Motor neuron (in vitro differentiated cells): Measurements from ENCODE around the gene MAST4. TPM values are rescaled to one million over a fixed set of nuclear protein-coding genes. Genes with fewer than 3 reads are reported as not detected.

Experiments used
- ATAC-seq, 8 experiments: fragments of 200-7000 bp; cut with Tn5 transposase; replicated peaks in 6 of 8; 2 replicates each; pipeline ENCODE4 v1.8.0; 2021; ENCODE audit warnings: mild to moderate bottlenecking in 8 of 8, moderate library complexity in 8 of 8
- H3K27ac ChIP-seq, 2 donors: fragments of 250-450 bp; sonication (Bioruptor Pico); 2 replicates each; pipeline ENCODE4 v1.9.0; 2021; ENCODE audit warnings: antibody characterized with exemption in 2 of 2, mild to moderate bottlenecking in 2 of 2, moderate library complexity in 1 of 2
- H3K4me1 ChIP-seq, 2 donors: fragments of 250-450 bp; sonication (Bioruptor Pico); replicated peaks in 1 of 2; 2 replicates each; pipeline ENCODE4 v1.6.1; 2021; ENCODE audit warnings: antibody characterized with exemption in 2 of 2, mild to moderate bottlenecking in 2 of 2, moderate library complexity in 1 of 2
- H3K4me3 ChIP-seq, 5 donors: fragments of 250-450 bp; sonication (Bioruptor Pico); 2 replicates each; pipeline ENCODE4 v1.9.0; 2021; ENCODE audit warnings: antibody characterized with exemption in 5 of 5, mild to moderate bottlenecking in 5 of 5, moderate library complexity in 4 of 5
- WGBS, 10 experiments: fragments of 450-650 bp; shearing (Covaris generic); methylation state at CpG; one replicate each; pipeline ENCODE4 v1.0.0; 2022; 5-methylcytosine and 5-hydroxymethylcytosine counted together
- in situ Hi-C, 9 experiments: fragments of 400-800 bp; cut with MboI; loops; one replicate each; pipeline ENCODE4 v1.15.0; 2021; ENCODE audit warnings: low sequenced_read_pairs in 9 of 9, low pct_unique_long_range_greater_than_20kb in 2 of 9; ENCODE audit not compliant: unreplicated experiment in 9 of 9
- total RNA-seq, 8 experiments: library from RNA; unstranded; fragments of 300-600 nt; gene quantifications; 2 replicates each; pipeline versions ENCODE4 v1.2.3 to v1.2.4, GENCODE V29; 2022

MAST4 gene
- total RNA-seq, 8 experiments from 2014 or later, result 4.3 to 26.1 (median 12.9) TPM

- Histone ChIP-seq H3K4me1 (peaks cover 0 to 10% of the 10 kb centered on the region in 2 donors), H3K4me3 (no peak overlapping the region), H3K27ac (no peak overlapping the region)
- in situ Hi-C loops, result loop anchor here in 2 of 9 experiments (25.0 kb wide), 2 partner anchors 162 to 337 kb away; no protein-coding TSS in a partner anchor
- ATAC-seq, result no peak
- WGBS, 10 experiments, result 71 to 95% (median 91%) methylated on average over 6 to 14 of the region's 14 CpGs
Measured at GRCh38 chr5:67149057-67149950, 553.1 kb downstream of the MAST4 start.

DNA sequence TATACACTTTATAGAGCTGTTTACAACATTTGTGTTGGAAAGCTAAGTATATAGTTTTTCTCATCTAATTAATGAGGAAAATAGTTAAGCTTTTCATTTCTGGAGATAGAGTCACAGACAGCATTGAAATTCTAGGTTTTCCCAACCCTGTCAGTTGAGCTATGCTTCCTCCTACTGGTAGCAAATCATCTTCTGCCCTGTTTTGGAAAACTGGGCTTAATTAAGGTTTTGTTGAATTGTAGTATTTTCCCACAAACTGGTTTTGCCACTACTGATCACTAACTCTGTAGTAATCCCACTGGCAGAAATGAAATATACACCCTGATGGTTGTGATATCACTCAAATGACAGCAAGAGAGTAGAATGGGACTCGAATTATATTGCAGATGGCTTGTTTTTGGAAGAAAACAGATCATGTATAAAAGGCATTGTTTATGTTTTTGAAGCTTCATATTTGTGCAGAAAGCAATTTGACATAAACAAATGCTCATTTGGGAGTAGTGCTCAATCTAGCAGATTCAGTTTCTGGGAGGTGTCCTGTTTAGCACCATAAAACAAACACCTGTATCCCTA is 553.8 kb downstream of the MAST4 start:
- ATAC-seq, result peak in 2 of 8 experiments; percentile 28 to 55
- in situ Hi-C loops, result loop anchor here in 3 of 9 experiments (10.0 to 25.0 kb wide), 3 partner anchors 55 to 338 kb away; no protein-coding TSS in a partner anchor
- Histone ChIP-seq H3K4me3 (no peak overlapping the region), H3K27ac (no peak overlapping the region), H3K4me1 (peaks cover 0 to 10% of the 10 kb centered on the region in 2 donors)
- WGBS, 10 experiments, result 40 to 90% (median 55%) methylated on average over 1 of the region's 1 CpG; no CpG with 5 or more reads in 4 of the 10 experiments

DNA sequence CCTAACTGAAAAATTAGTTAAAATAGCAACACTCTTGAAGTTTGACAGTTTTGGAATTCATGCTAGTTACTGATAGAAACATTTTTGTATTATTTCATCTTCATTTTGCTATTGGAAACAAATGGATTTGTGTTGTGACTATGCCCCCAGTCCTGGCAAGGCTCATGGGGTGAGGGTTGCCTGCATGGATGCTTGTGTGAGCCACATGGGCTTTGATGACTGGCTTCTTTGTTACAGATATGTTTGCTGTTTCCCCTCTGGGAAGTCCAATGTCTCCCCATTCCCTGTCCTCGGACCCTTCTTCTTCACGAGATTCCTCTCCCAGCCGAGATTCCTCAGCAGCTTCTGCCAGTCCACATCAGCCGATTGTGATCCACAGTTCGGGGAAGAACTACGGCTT is 556.2 kb downstream of the MAST4 start:
- ATAC-seq, result no peak
- no peak overlapping the region for H3K4me3 ChIP-seq
- in situ Hi-C loops, result loop anchor here in 2 of 9 experiments (10.0 to 25.0 kb wide), 2 partner anchors 52 to 340 kb away; no protein-coding TSS in a partner anchor
- H3K27ac ChIP-seq, result no peak overlapping the region
- WGBS, 10 experiments, result 78 to 100% (median 91%) methylated on average over 1 to 6 of the region's 6 CpGs; no CpG with 5 or more reads in 2 of the 10 experiments
- H3K4me1 ChIP-seq, result peaks cover 0 to under 1% of the 10 kb centered on the region in 2 donors

GRCh38 chr5:67153292-67153691 is 557.1 kb downstream of the MAST4 start:
- no peaks in the 10 kb centered on the region for H3K4me1 ChIP-seq
- no peak overlapping the region for H3K4me3 ChIP-seq
- ATAC-seq, result no peak
- no peak overlapping the region for H3K27ac ChIP-seq
- in situ Hi-C loops, result loop anchor here in 2 of 9 experiments (10.0 to 25.0 kb wide), 2 partner anchors 52 to 341 kb away; no protein-coding TSS in a partner anchor
- WGBS, 10 experiments, result 79 to 100% (median 95%) methylated on average over 1 to 2 of the region's 2 CpGs

DNA sequence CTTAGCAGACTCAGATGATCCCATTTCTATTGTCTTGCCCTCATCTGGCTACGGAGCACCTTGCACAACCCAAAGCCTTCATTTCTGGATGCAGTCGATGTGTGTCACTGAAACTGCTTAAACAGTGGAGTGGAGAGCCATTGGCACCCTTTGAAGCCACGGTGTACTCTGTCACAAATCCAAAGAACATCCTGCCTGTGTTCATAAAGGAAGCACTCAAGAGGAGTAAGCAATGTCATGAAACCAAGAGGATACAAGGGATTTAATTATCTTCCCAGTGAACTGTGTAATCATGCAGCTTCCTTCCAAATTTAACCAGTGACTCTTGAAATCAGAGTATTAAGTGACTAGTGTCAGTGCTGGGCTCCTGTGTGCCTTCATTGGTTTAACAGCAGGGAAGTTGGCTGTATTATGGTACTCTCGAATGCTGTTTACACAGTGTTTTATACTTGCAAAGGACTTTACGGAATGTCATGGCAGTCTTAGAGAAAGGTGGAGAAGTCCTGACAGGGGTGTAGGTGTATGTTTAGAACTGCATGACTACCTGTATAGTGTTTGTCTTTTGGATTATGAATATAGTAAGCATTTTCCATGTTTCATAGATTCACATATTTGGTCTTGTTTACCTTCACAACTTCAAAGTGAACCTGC is 558.5 kb downstream of the MAST4 start:
- Histone ChIP-seq H3K4me3 (no peak overlapping the region), H3K4me1 (no peaks in the 10 kb centered on the region), H3K27ac (no peak overlapping the region)
- in situ Hi-C loops, result loop anchor here in 2 of 9 experiments (10.0 to 25.0 kb wide), 2 partner anchors 50 to 342 kb away; no protein-coding TSS in a partner anchor
- WGBS, 10 experiments, result 69 to 100% (median 86%) methylated on average over 1 to 5 of the region's 5 CpGs; no CpG with 5 or more reads in 1 of the 10 experiments
- no peak for ATAC-seq

GRCh38 chr5:67156976-67157583 is 560.9 kb downstream of the MAST4 start:
- ATAC-seq, result peak in 1 of 8 experiments; percentile 28
- H3K4me1 ChIP-seq, result no peaks in the 10 kb centered on the region
- H3K27ac ChIP-seq, result no peak overlapping the region
- in situ Hi-C loops, result loop anchor here in 2 of 9 experiments (10.0 to 25.0 kb wide), 2 partner anchors 48 to 345 kb away; no protein-coding TSS in a partner anchor
- 20 to 83% (median 50%) methylated on average over 1 to 5 of the region's 5 CpGs; no CpG with 5 or more reads in 2 of the 10 experiments for WGBS, 10 experiments
- H3K4me3 ChIP-seq, result no peak overlapping the region

GRCh38 chr5:67160272-67160671 is 564.1 kb downstream of the MAST4 start:
- in situ Hi-C loops, result loop anchor here in 2 of 9 experiments (25.0 kb wide), 1 partner anchor 348 kb away; no protein-coding TSS in a partner anchor
- ATAC-seq, result no peak
- no peak overlapping the region for H3K27ac ChIP-seq
- no peaks in the 10 kb centered on the region for H3K4me1 ChIP-seq
- H3K4me3 ChIP-seq, result no peak overlapping the region
- 24 to 96% (median 91%) methylated on average over 2 to 3 of the region's 3 CpGs; no CpG with 5 or more reads in 2 of the 10 experiments for WGBS, 10 experiments

- peak in 4 of 8 experiments; percentile 30 to 93 (median 92) for ATAC-seq
- no peak overlapping the region for H3K4me3 ChIP-seq
- no peaks in the 10 kb centered on the region for H3K4me1 ChIP-seq
- no peak overlapping the region for H3K27ac ChIP-seq
- 0 to 89% (median 31%) methylated on average over 1 to 3 of the region's 3 CpGs for WGBS, 10 experiments
- in situ Hi-C loops, result loop anchor here in 2 of 9 experiments (25.0 kb wide), 1 partner anchor 349 kb away; no protein-coding TSS in a partner anchor
Measured at GRCh38 chr5:67160985-67161384, 564.8 kb downstream of the MAST4 start.

GRCh38 chr5:67161767-67162166 is 565.6 kb downstream of the MAST4 start:
- ATAC-seq, result no peak

DNA sequence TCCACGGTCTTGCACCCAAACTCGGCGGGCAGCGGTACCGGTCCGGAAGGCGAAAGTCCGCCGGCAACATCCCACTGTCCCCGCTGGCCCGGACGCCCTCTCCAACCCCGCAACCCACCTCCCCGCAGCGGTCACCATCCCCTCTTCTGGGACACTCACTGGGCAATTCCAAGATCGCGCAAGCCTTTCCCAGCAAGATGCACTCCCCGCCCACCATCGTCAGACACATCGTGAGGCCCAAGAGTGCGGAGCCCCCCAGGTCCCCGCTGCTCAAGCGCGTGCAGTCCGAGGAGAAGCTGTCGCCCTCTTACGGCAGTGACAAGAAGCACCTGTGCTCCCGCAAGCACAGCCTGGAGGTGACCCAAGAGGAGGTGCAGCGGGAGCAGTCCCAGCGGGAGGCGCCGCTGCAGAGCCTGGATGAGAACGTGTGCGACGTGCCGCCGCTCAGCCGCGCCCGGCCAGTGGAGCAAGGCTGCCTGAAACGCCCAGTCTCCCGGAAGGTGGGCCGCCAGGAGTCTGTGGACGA is 567.1 kb downstream of the MAST4 start:
- Histone ChIP-seq H3K4me3 (no peak overlapping the region), H3K27ac (no peak overlapping the region), H3K4me1 (no peaks in the 10 kb centered on the region)
- ATAC-seq, result no peak
- in situ Hi-C loops, result loop anchor here in 2 of 9 experiments (25.0 kb wide), 1 partner anchor 351 kb away; no protein-coding TSS in a partner anchor
- 92 to 94% (median 93%) methylated on average over 2 to 12 of the region's 44 CpGs; no CpG with 5 or more reads in 7 of the 10 experiments for whole genome bisulfite sequencing, 10 experiments

More at GRCh38 chr5:67161767-67162166, 565.6 kb downstream of the MAST4 start:
- Histone ChIP-seq H3K4me1 (no peaks in the 10 kb centered on the region), H3K27ac (no peak overlapping the region), H3K4me3 (no peak overlapping the region)
- 67 to 100% (median 89%) methylated on average over 1 to 5 of the region's 5 CpGs; no CpG with 5 or more reads in 2 of the 10 experiments for whole genome bisulfite sequencing, 10 experiments
- in situ Hi-C loops, result loop anchor here in 2 of 9 experiments (25.0 kb wide), 1 partner anchor 349 kb away; no protein-coding TSS in a partner anchor

DNA sequence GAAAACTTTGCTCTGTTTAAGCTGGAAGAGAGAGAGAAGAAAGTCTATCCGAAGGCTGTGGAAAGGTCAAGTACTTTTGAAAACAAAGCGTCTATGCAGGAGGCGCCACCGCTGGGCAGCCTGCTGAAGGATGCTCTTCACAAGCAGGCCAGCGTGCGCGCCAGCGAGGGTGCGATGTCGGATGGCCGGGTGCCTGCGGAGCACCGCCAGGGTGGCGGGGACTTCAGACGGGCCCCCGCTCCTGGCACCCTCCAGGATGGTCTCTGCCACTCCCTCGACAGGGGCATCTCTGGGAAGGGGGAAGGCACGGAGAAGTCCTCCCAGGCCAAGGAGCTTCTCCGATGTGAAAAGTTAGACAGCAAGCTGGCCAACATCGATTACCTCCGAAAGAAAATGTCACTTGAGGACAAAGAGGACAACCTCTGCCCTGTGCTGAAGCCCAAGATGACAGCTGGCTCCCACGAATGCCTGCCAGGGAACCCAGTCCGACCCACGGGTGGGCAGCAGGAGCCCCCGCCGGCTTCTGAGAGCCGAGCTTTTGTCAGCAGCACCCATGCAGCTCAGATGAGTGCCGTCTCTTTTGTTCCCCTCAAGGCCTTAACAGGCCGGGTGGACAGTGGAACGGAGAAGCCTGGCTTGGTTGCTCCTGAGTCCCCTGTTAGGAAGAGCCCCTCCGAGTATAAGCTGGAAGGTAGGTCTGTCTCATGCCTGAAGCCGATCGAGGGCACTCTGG is 567.8 kb downstream of the MAST4 start:
- in situ Hi-C loops, result loop anchor here in 2 of 9 experiments (25.0 kb wide), 1 partner anchor 352 kb away; no protein-coding TSS in a partner anchor

More for the DNA sequence above, 567.8 kb downstream of the MAST4 start:
- Histone ChIP-seq H3K27ac (no peak overlapping the region), H3K4me1 (peaks cover 0 to 2% of the 10 kb centered on the region in 2 donors), H3K4me3 (no peak overlapping the region)
- WGBS, 10 experiments, result 92 to 100% (median 98%) methylated on average over 1 to 12 of the region's 33 CpGs; no CpG with 5 or more reads in 2 of the 10 experiments
- ATAC-seq, result no peak
